Activated CD4-positive, alpha-beta T cell treated with anti-CD3 and anti-CD28 coated beads, Interleukin-2, amount 50 U/mL, for 1 hour (primary cell): Measurements from ENCODE around the gene RAD17.
"Not testable (repeated sequence)": the region's sequence is repeated elsewhere in the genome, so short reads cannot be mapped to it uniquely, and the experiment has no call there.

ENCODE experiments used
- DNase-seq: peaks from one replicate; pipeline ENCODE4 v3.0.0-alpha.2; 2020

The RAD17 gene

DNA sequence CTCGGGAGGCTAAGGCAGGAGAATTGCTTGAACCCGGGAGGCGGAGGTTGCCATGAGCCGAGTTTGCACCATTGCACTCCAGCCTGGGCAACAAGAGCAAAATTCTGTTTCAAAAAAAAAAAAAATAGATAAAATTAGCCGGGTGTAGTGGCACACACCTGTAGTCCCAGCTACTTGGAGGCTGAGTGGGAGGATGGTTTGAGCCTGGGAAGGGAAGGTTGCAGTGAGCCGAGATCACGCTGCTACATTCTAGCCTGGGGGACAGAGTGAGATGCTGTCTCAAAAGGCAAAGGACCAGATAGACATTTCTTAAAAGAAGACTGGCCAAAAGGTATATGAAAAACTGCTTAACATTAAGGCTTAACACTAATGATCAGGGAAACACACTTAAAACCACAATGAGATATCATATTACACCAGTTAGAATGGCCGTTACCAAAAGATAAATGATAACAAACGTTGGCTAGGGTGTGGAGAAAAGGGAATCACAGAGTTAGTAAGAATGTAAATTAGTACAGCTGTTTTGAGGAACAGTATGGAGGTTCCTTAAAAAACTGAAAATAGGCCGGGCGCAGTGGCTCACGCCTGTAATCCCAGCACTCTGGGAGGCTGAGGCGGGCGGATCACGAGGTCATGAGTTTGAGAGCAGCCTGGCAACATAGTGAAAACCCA, 35.2 kb downstream of the RAD17 start:
- DNase-seq = no peak

DNA sequence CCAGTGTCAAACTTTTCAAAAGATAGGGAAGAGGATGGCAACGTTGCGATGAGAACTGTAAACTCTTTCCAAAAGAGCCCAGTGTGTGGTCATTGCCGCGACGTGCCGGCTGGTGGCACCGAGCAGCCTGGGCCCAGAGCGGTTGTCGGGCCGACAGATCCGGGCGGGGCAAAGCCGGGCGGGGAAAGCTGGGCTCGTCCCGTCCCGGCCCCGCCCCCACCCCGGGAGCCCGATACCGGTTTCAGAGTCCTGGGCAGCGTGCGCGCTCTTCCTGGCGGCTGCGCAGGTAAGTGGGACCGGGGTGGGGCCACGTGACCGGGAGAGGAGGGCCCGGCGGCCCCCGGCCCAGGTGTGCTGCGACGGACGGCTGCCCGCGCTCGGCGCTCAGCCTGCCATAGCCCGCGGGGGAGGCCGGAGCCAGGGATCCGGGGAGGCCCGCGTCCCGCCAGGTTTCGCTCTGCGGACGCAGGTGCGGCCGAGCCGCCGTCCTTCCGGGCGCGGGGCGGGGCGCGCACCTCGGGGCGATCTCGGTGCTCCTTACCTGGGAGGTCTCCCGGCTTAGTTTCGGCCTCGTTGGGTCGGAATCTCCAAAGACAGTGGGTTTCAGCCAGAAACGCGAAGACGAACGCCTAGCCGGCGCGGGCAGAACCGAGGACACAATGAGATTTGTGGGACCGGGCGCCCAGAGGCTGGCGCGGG, 45.4 kb downstream of the RAD17 start, which contains the start of gene MARVELD2:
TSS of gene MARVELD2 (plus strand) at position 232 of the 699 bp plus-strand sequence. CDS start 4,270 bp downstream, outside the sequence.
- DNase-seq = peak; percentile 41

DNA sequence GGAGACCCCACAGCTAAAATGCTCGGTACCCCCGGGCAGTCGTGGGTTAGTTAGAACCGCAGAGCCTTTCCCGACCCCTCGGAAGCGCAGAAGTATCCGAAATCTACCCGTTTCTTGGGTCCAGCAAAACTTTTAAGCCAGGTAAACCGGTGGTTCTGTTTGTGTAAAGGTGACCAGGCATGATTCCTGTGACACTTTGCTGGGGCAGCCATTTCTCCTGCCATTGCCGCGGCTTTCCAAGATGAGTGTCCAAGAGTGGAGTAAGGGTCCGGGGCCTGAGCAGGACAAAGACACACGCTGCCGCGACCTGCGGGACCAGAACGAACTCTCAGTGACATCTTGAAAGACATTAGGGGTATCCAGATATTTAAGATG, 46.0 kb downstream of the RAD17 start:
- no peak for DNase-seq

GRCh38 chr5:69416180-69416579, 46.6 kb downstream of the RAD17 start:
- DNase-seq = no peak

GRCh38 chr5:69416699-69417098, 47.1 kb downstream of the RAD17 start:
- no peak for DNase-seq

DNA sequence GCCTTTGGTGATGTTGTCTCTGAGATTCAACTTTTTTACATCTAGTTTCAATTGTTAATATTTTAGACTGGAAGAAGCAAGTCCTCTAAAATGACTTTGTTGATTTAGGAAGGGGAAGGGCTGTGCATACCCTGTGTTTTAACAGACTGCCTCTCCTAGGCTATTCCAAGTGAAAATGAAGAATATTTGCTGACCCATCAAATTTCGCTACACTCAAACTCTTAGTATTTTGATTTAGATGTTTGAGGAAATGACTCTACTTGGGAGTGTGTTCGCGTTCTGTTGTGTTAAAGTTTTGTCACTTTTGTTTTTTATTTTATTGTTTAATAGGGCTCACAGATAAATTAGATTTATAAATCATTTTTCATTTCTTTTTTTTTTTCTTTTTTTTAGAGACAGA, 48.9 kb downstream of the RAD17 start:
- no peak for DNase-seq

DNA sequence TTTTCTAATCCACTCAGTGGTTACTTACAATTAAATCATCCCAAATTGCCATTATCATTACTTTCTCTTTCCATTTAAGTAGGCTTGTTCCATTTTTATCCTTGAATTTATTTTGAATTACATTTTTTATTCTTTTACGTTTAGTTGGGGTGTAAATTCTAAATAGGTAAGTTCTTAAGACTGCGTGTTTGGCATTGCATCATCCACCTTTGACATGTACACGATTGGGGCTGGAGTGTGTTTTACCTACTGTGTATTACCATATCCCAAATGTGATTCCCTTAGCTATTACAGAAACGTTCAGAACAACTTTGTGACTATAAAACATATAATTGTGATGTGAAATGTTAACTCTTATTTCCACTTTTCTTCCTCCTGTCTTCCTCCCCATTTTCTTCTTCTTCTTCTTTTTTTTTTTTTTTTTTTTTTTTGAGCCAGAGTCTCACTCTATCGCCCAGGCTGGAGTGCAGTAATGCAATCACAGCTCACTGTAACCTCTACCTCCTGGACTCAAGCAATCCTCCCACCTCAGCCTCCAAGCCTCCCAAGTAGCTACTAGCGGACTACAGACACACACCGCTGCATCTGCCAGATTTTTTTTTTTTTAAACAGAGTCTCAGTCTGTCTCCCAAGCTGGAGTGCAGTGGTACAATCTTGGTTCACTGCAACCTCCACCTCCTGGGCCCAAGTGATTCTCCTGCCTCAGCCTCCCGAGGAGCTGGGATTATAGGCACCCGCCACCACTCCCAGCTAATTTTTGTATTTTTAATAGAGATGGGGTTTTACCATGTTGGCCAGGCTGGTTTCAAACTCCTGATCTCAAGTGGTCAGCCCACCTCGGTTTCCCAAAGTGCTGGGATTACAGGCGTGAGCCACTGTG, 62.0 kb downstream of the RAD17 start:
- no peak for DNase-seq

DNA sequence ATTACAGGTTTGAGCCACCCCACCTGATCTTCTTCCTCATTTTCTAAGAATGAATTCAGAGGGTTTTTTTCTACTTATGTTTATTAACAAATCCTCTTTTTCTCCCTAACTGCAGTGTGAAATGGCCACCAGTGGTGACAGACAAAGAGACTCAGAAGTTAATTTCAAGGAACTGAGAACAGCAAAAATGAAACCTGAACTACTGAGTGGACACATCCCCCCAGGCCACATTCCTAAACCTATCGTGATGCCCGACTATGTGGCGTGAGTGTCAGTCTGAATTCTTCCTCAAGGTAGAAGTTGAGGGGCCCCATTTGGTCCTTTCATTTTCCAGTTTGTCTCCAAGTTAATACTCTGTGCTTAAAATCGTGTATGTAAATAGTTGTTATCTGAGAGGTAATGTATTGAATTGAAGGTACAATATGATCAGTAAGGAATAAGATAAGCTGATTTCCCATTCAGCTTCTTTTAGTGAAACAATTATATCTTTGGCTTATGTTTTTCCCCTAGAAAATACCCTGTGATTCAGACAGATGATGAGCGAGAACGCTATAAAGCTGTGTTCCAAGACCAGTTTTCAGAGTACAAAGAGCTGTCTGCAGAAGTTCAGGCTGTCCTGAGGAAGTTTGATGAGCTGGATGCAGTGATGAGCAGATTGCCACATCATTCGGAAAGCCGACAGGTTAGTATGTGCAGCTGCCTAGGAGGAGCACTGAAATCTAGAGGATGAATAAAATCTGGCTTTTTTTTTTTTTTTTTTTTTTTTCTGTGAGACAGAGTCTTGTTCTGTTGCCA, 63.0 kb downstream of the RAD17 start:
- no peak for DNase-seq

DNA sequence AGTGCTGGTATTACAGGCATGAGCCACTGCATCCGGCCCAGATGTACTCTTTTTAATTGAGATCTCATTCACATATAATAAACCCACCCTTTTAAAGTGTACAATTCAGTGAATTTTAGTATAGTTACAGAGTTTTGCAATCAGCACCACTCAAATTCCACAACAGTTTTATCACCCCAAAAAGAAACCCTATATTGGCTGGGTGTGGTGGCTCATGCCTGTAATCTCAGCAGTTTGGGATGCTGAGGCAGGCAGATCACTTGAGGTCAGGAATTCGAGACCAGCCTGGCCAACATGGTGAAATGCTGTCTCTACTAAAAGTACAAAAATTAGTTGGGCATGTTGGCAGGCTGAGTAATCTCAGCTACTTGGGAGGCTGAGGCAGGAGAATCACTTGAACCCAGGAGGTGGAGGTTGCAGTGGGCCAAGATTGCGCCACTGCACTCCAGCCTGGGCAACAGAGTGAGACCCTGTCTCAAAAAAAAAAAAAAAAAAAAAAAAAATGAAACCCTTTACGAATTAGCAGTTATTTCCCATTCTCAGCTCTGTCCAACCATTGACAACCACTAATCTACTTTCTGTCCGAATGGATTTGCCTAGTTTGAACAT, 65.8 kb downstream of the RAD17 start:
- not testable (repeated sequence) for DNase-seq

DNA sequence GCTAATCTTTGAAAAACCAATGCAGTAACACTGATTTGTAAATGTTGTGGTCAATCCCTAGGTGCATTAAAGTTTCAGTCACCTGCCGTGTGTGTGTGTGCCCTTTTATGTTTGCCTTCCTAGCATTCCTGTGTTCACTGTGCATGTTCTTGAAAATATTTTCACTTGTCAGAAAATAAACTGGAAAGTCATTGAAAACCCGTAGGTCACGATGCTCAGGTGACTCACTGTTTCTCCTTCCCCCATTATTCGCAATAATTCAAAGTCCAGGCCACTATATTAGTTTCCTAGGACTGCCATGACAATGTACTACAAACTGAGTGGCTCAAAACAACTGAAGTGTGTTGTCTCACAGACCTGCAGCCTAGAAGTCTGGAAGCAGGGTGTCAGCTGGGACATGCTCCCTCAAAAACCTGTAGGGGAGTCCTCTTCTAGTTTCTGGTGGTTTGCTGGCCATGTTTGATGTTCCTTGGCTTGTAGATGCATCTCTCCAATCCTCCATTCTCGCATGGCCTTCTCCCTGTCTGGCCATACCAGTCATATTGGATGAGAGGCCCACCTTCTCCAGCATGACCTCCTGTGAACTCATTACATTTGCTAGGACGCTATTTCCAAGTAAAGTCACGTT, 74.6 kb downstream of the RAD17 start:
- DNase-seq = no peak

- DNase-seq = no peak
Measured at GRCh38 chr5:69449511-69449910, 79.9 kb downstream of the RAD17 start.

DNA sequence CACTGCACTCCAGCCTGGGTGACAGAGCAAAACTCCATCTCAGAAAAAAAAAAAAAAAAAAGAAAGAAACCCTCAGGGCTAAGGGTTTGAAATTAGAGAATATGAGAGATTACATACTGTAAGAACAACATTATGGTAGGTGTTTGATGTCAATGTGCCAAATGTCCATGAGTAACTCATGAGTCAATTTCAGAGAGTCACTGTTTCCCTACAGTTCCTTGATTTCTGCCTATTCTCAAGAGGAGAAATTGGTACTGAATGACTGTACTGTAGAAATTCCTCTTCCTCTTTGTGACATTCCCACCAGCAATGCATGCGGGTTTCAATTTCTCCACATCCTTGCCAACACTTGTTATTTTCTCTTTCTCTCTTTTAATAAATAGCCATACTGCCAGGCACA, 80.5 kb downstream of the RAD17 start:
- DNase-seq = no peak

DNA sequence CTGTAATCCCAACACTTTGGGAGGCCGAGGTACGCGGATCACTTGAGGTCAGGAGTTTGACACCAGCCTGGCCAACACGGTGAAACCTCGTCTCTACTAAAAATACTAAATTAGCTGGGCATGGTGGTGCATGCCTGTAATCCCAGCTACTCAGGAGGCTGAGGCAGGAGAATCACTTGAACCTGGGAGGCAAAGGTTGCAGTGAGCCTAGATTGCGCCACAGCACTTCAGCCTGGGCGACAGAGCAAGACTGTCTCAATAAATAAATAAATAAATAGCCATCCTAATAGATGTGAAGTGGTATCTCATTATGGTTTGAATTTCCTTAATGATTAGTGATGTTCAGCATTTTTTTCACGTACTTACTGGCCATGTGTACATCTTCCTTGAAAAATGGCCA, 80.9 kb downstream of the RAD17 start:
- DNase-seq = not testable (repeated sequence)

- no peak for DNase-seq
Measured at GRCh38 chr5:69451941-69452647, 82.5 kb downstream of the RAD17 start.

GRCh38 chr5:69453487-69453886, 83.9 kb downstream of the RAD17 start:
- DNase-seq = not testable (repeated sequence)

- no peak for DNase-seq
Measured at GRCh38 chr5:69454460-69455249, 85.0 kb downstream of the RAD17 start.

DNA sequence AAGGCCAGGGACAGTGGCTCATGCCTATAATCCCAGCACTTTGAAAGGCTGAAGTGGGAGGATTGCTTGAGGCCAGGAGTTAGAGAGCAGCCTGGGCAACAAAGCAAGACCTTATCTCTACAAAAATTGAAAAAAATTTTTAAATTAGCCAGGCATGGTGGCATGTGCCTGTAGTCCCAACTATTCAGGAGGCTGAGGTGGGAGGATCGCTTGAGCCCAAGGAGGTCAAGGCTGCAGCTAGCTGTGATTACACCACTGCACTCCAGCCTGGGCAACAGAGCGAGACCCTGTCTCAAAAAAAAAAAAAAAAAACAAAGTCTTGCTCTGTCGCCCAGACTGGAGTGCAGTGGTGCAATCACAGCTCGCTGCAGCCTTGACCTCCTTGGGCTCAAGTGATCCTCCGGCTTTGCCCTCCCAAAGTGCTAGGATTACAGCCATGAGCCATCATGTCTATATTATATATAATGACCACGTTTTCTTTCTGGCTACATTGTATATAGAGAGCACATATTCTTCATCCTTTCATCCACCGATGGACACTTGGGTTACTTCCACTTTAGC, 85.9 kb downstream of the RAD17 start:
- not testable (repeated sequence) for DNase-seq

- no peak for DNase-seq
Measured at GRCh38 chr5:69462170-69462569, 92.6 kb downstream of the RAD17 start.
